ENCODE results near the gene TLE7. TPM values are rescaled to one million over a fixed set of nuclear protein-coding genes. Genes with fewer than 3 reads are reported as not detected.

TLE7 gene
- total RNA-seq, 2 donors from 2014 or later: 0.22 to 0.24 TPM

- H3K4me1 Mint-ChIP-seq: no peaks in the 10 kb centered on the region
- H3K27me3 Mint-ChIP-seq (ENCODE audit: insufficient read depth): no peaks in the 10 kb centered on the region
- Histone ChIP-seq H3K27ac (ENCODE audit: low read depth, low read length) (no peak overlapping the region), H3K27me3 (ENCODE audit: control insufficient read depth, insufficient read depth, low read length, poor library complexity, severe bottlenecking) (no peaks in the 10 kb centered on the region), H3K4me1 (ENCODE audit: control insufficient read depth, insufficient read depth, low read length) (no peaks in the 10 kb centered on the region), H3K36me3 (ENCODE audit: control insufficient read depth, insufficient read depth, low read length) (peaks cover 10% of the 10 kb centered on the region), H3K9ac (ENCODE audit: extremely low read depth, low read length, poor library complexity, severe bottlenecking) (no peak overlapping the region), H3K9me3 (ENCODE audit: control insufficient read depth, low read length) (no peaks in the 10 kb centered on the region), H3K4me3 (ENCODE audit: low read length) (no peak overlapping the region)
- H3K9me3 Mint-ChIP-seq: no peaks in the 10 kb centered on the region
- H3K36me3 Mint-ChIP-seq (ENCODE audit: low read depth): peaks cover 11% of the 10 kb centered on the region
- no peak overlapping the region for H3K27ac Mint-ChIP-seq
- no peak for TF ChIP-seq CTCF (conservative IDR thresholded peaks at IDR 0.05)
- WGBS, 2 experiments (ENCODE audit: insufficient coverage in 1 of 2, insufficient read length in 1 of 2): 67 to 75% methylated on average over 1 to 2 of the region's 2 CpGs
- DNase-seq: no peak
- H3K4me3 Mint-ChIP-seq: no peak overlapping the region
These were observed 30.2 kb upstream of the TLE7 start for GRCh38 chr16:71472051-71472450.

- Mint-ChIP-seq H3K9me3 (no peaks in the 10 kb centered on the region), H3K36me3 (ENCODE audit: low read depth) (no peaks in the 10 kb centered on the region), H3K4me1 (no peaks in the 10 kb centered on the region), H3K27ac (no peak overlapping the region), H3K4me3 (no peak overlapping the region), H3K27me3 (ENCODE audit: insufficient read depth) (peaks cover 2% of the 10 kb centered on the region)
- H3K9me3 ChIP-seq (ENCODE audit: control insufficient read depth, low read length): no peaks in the 10 kb centered on the region
- DNase-seq: peak; percentile 92
- H3K9ac ChIP-seq (ENCODE audit: extremely low read depth, low read length, poor library complexity, severe bottlenecking): no peak overlapping the region
- H3K27ac ChIP-seq (ENCODE audit: low read depth, low read length): no peak overlapping the region
- H3K36me3 ChIP-seq (ENCODE audit: control insufficient read depth, insufficient read depth, low read length): no peaks in the 10 kb centered on the region
- no peak overlapping the region for H3K4me3 ChIP-seq (ENCODE audit: low read length)
- no peaks in the 10 kb centered on the region for H3K4me1 ChIP-seq (ENCODE audit: control insufficient read depth, insufficient read depth, low read length)
- WGBS, 2 experiments (ENCODE audit: insufficient coverage in 1 of 2, insufficient read length in 1 of 2): 34 to 38% methylated on average over 6 to 8 of the region's 9 CpGs
- no peaks in the 10 kb centered on the region for H3K27me3 ChIP-seq (ENCODE audit: control insufficient read depth, insufficient read depth, low read length, poor library complexity, severe bottlenecking)
- TF ChIP-seq CTCF (conservative IDR thresholded peaks at IDR 0.05): no peak
These were observed 26.0 kb upstream of the TLE7 start for GRCh38 chr16:71467810-71468209.

GRCh38 chr16:71464231-71464630, 22.4 kb upstream of the TLE7 start:
- Histone ChIP-seq H3K9ac (ENCODE audit: extremely low read depth, low read length, poor library complexity, severe bottlenecking) (no peak overlapping the region), H3K4me1 (ENCODE audit: control insufficient read depth, insufficient read depth, low read length) (no peaks in the 10 kb centered on the region), H3K4me3 (ENCODE audit: low read length) (no peak overlapping the region), H3K36me3 (ENCODE audit: control insufficient read depth, insufficient read depth, low read length) (no peaks in the 10 kb centered on the region), H3K9me3 (ENCODE audit: control insufficient read depth, low read length) (no peaks in the 10 kb centered on the region), H3K27ac (ENCODE audit: low read depth, low read length) (no peak overlapping the region), H3K27me3 (ENCODE audit: control insufficient read depth, insufficient read depth, low read length, poor library complexity, severe bottlenecking) (no peaks in the 10 kb centered on the region)
- Mint-ChIP-seq H3K27me3 (ENCODE audit: insufficient read depth) (peaks cover 2% of the 10 kb centered on the region), H3K4me3 (no peak overlapping the region), H3K4me1 (peaks cover 6% of the 10 kb centered on the region), H3K36me3 (ENCODE audit: low read depth) (no peaks in the 10 kb centered on the region), H3K27ac (no peak overlapping the region), H3K9me3 (no peaks in the 10 kb centered on the region)
- no peak for DNase-seq
- WGBS, 2 experiments (ENCODE audit: insufficient coverage in 1 of 2, insufficient read length in 1 of 2): 84% methylated on average over 1 of the region's 1 CpG; no CpG with 5 or more reads in 1 of the 2 experiments
- no peak for TF ChIP-seq CTCF (conservative IDR thresholded peaks at IDR 0.05)

All from endodermal cell (in vitro differentiated cells).